ENCODE results near the gene TRIM67. TPM values are rescaled to one million over a fixed set of nuclear protein-coding genes. Genes with fewer than 3 reads are reported as not detected.
A peak's percentile ranks its signal among the peaks of the same experiment; 100 is the strongest.

Gene TRIM67
- total RNA-seq, 1 donor from 2014 or later: not detected

GRCh38 chr1:231193710-231194340, 32.0 kb downstream of the TRIM67 start:
- DNase-seq (no peak), ATAC-seq (no peak)
- H3K36me3 ChIP-seq: no peaks in the 10 kb centered on the region
- H3K9me3 ChIP-seq: no peaks in the 10 kb centered on the region
- intact Hi-C loops (cut with DNase I): no loop called here
- TF ChIP-seq CTCF (IDR thresholded peaks at IDR 0.05): no peak
- no peak overlapping the region for H3K4me3 ChIP-seq
- H3K4me1 ChIP-seq: peaks cover 5% of the 10 kb centered on the region
- no peak overlapping the region for H3K27ac ChIP-seq
- H3K27me3 ChIP-seq: no peaks in the 10 kb centered on the region

- no peak overlapping the region for H3K4me3 ChIP-seq
- intact Hi-C loops (cut with DNase I): no loop called here
- H3K27ac ChIP-seq: no peak overlapping the region
- H3K27me3 ChIP-seq: no peaks in the 10 kb centered on the region
- H3K36me3 ChIP-seq: no peaks in the 10 kb centered on the region
- ATAC-seq (no peak), DNase-seq (no peak)
- no peak for TF ChIP-seq CTCF (IDR thresholded peaks at IDR 0.05)
- no peaks in the 10 kb centered on the region for H3K9me3 ChIP-seq
- peaks cover 5% of the 10 kb centered on the region for H3K4me1 ChIP-seq
Measured at GRCh38 chr1:231194476-231194842, 32.6 kb downstream of the TRIM67 start.

- TF ChIP-seq CTCF (IDR thresholded peaks at IDR 0.05): no peak
- intact Hi-C loops (cut with DNase I): no loop called here
- Histone ChIP-seq H3K27ac (no peak overlapping the region), H3K4me1 (peaks cover 5% of the 10 kb centered on the region), H3K36me3 (no peaks in the 10 kb centered on the region), H3K27me3 (no peaks in the 10 kb centered on the region), H3K4me3 (no peak overlapping the region), H3K9me3 (no peaks in the 10 kb centered on the region)
- DNase-seq (no peak), ATAC-seq (peak; percentile 55)
Measured at GRCh38 chr1:231194843-231195516, 33.1 kb downstream of the TRIM67 start.

- ATAC-seq: no peak
- Histone ChIP-seq H3K9me3 (no peaks in the 10 kb centered on the region), H3K4me3 (no peak overlapping the region)
Measured at GRCh38 chr1:231196307-231196706, 34.4 kb downstream of the TRIM67 start.

GRCh38 chr1:231196728-231197127, 34.9 kb downstream of the TRIM67 start:
- no peak overlapping the region for H3K27ac ChIP-seq
- peaks cover 5% of the 10 kb centered on the region for H3K4me1 ChIP-seq
- DNase-seq (no peak), ATAC-seq (no peak)
- no peak overlapping the region for H3K4me3 ChIP-seq
- intact Hi-C loops (cut with DNase I): no loop called here
- no peaks in the 10 kb centered on the region for H3K36me3 ChIP-seq
- no peaks in the 10 kb centered on the region for H3K27me3 ChIP-seq
- no peak for TF ChIP-seq CTCF (IDR thresholded peaks at IDR 0.05)
- no peaks in the 10 kb centered on the region for H3K9me3 ChIP-seq

More at GRCh38 chr1:231196307-231196706, 34.4 kb downstream of the TRIM67 start:
- H3K4me1 ChIP-seq: peaks cover 5% of the 10 kb centered on the region
- H3K27me3 ChIP-seq: no peaks in the 10 kb centered on the region
- no peaks in the 10 kb centered on the region for H3K36me3 ChIP-seq
- no peak overlapping the region for H3K27ac ChIP-seq
- intact Hi-C loops (cut with DNase I): no loop called here
- no peak for TF ChIP-seq CTCF (IDR thresholded peaks at IDR 0.05)
- DNase-seq: no peak

All from upper lobe of right lung (tissue), 1 donor.